Activated CD8-positive, alpha-beta memory T cell treated with anti-CD3 and anti-CD28 coated beads, Interleukin-2, amount 50 U/mL, for 24 hours (primary cell): ENCODE data around the gene TARBP2.
"Not testable (repeated sequence)": the region's sequence is repeated elsewhere in the genome, so short reads cannot be mapped to it uniquely, and the experiment has no call there.

Experiments
- DNase-seq: peaks from one replicate; pipeline ENCODE4 v3.0.0-alpha.2; 2020; ENCODE audit errors: extremely low read depth

The TARBP2 gene

GRCh38 chr12:53474819-53475218, 26.3 kb upstream of the TARBP2 start:
- DNase-seq, result no peak

DNA sequence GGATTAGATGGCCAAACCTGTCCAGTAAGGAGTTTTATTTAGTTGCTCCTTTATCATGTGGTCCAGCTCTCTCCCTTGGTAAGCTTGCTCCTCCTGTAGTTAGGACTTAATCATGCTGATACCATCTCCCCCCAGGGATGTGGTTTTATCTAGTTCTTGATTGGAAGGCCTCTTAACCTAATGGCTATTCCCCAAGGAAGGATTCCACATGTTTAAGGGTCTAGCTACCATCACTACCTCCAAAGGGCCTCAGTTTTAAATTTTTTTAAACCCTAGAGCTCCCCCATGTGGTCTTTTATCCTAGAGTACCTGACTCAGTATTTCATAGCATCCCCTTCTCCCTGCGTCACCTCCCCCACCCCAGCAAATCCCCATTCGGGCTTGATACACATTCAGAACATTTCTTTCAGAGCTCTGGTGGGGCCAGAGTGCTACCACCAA, 24.3 kb upstream of the TARBP2 start:
- DNase-seq, result no peak

- no peak for DNase-seq
Observed at GRCh38 chr12:53478865-53479264, 22.2 kb upstream of the TARBP2 start.

DNA sequence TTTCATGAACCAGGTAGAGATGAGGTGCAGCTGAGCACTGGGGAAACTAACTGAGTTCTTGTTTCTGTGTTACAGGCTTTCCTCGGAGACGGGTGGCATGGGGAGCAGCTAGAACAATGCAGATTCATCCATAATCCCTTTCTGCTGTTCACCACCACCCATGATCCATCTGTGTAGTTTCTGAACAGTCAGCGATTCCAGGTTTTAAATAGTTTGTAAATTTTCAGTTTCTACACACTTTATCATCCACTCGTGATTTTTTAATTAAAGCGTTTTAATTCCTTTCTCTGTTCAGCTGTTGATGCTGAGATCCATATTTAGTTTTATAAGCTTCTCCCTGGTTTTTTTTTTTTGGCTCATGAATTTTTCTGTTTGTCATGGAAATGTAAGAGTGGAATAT, 21.8 kb upstream of the TARBP2 start:
- no peak for DNase-seq

DNA sequence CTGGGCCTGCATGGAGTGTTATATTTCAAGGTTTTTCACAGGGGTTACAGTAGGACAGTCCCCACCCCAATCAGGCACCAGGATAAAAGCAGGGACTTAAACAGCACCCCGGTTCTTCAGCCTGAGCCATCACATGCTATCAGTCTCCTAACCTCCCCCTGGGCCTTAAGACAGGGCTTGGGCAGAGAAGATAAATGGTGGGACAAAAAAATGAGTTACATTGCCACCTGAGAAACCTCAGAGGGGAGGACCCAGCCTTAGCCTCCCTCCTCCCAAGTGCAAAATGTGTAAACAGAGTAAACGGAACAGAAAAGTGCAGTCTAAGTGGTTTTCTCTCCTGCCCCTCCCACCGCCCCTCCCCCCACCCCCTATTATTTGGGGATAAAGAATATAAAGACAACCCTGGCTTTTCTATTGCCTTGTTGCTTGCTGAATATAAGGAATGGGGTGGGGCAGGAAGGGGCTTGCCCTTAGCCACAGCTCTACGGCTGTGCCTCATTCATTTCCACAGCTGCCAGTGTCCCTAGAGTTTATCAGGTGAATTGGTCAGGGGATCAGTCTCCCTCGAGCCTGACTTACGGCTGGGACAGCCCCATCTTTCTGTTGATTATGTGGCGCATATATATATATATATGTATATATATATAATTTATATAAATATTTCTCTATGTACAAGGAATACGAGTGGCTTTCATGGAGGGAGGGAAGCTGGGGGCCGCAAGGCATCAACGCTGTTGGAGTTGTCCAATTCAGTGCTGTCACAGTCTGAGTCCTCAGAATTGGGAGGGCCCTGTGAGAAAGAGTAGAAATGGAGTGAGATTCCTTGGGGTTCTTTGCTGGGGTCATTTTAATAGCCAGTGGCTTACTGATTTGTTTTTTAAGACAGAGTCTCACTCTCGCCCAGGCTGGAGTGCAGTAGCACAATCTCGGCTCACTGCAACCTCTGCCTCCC, 20.3 kb upstream of the TARBP2 start:
- DNase-seq, result no peak

- DNase-seq, result not testable (repeated sequence)
Observed at GRCh38 chr12:53481458-53481857, 19.6 kb upstream of the TARBP2 start.

DNA sequence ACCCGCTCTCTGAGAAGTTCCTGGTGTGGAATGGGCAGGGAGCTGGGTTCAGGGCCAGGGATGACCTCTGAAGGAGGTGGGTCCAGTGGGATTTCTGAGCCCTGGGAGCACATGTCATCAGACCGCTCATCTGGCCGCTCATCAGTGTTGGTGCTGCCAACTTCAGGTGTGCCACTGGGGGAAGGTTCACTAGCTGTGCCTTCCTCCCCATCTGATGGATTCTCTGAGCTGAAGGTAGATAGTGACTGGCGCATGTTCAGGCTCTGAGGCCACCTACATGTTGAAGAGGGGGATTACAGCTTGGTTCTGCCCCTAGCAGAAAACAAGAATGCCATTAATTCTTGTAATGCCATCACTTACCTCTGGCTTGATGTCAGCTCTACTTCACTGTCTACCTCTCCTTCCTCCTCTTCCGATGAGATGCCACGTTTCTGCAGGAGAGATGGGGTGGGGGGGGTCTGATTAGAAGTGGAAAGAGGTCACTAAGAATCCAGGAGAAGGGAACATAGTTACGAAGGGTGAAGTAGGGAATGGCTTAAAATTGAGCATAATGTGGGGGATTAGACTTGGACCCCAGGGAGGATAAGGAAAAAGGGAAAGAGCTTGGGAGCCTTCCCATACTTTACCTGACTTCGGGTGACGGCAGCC, 19.0 kb upstream of the TARBP2 start:
- no peak for DNase-seq

GRCh38 chr12:53482626-53483168, 18.4 kb upstream of the TARBP2 start:
- no peak for DNase-seq

DNA sequence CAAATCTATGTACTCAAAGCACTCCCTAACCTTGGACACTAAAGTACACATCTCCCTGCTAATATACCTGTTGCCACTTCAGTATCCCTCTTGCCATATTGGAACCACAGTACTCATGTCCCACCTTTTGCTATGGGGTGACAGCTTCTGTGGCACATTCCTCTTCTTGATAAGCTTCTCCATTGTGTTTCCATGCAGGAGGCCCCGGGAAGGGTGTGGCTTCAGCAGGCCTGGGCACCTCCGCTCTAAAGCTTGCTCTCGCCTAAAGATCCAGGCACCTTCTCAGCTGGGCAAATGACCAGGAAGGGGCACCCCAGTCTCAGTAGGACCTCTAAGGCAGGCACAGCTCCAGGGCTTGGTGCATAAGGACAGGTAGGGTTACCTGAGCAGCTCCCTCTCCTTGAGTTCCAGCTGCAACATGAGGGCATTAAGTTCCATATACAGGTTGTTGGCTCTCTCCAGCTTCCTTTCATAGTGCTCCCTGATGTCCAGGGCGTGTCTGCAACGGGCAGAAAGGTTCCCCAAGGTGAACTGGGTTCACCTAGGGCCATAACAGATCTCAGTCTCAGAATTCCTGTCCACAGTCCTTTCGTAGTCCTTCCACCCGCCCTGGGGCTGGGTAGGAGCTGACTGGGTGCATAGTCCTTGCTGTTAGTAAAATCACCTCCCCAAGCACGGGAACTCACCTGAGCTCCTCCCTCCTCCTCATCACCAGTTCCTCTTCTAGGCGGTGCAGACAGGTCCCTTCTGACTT, 17.7 kb upstream of the TARBP2 start:
- no peak for DNase-seq

DNA sequence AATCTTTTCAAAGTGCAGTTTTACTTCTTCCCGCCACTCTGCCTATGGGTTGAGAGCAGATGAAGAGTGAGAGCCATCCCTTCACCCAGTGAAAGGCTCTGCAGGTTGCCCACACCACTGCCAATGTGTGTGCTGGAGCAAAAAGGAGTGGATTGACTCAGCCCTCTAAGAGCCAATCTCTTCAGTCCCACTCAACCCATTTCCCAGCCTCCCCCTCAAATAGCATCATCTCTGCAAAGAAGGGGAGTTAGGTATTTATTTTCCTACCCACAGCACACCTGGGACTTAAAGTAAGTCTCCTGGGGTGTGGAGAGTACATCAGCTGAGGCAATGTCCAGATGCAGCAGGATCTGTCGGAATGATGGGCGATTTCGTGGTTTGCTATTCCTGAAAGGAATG, 17.1 kb upstream of the TARBP2 start:
- DNase-seq, result no peak

DNA sequence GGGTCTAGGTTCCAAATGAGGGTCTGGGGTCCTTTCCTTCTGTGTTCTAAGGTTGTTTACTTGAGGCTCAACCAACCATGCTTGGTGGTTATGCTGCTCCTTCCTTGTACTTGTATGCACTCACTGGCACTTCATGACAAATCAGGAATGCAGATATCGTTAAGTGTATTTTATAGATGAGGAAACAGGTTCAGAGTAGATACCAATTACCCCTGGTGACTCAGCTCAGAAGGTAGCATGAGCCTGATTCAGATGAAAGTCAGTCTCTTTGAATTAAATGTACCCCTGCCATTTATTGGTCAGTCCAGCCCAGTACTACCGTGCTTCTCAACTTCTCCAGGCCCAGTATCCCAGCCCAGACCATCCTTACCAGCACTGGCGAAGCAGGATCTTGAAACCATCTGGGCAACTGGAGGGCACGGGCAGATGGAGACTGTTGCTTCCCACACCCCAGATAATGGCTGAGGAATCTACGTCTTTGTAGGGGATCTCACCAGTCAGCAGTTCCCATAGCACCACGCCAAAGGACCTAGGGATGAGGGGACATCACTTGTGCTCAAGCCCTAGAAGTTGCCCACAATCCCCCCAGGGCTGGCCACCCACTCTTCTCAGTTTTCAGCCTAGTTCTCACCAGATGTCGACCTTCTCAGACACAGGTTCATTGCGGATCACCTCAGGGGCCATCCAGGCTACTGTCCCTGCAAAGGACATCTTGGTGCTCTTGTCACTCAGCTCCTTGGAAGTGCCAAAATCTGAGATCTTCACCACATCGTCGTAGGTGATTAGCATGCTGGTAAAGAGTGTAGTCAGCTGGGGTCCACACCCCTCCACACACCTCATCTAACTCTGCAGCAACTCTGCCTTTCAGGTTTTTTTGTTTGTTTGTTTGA, 16.2 kb upstream of the TARBP2 start:
- DNase-seq, result no peak

- DNase-seq, result no peak
Observed at GRCh38 chr12:53485955-53486735, 14.9 kb upstream of the TARBP2 start.

DNA sequence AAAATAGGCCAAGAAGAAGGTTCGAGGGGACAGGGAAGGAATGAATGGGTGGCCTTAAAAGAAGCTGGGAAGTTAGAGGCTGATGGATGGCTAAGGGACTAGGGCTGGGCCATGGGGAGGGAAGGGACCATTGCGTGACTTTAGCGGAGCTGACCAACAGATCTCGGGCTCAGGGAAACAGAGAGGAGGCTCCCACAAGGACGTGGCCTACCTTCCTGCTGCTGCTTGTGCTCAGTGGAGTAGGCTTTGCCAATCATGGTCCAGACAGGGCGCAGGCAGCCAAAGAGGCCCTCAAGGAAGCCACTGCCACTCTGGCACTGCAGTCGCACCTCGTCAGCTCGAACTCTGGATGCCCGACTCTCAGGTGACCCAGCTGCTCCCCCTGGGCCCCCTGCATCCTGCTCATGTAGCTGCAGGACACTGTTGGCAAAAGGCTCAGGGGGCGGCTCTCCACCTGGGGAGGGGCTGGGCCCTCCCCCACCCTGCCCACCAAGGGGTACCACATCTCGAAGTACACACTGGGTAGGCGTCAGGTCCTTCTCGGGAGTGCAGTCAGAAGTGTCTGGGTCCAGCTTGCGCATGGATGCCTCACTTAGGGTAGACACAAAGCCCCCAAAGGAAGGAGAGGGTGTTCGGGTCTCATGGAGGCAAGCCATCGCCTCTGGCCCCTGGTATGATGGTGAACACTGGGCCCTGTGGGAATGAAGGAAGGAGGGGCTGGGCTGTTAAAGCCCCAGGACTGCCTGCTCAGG, 14.2 kb upstream of the TARBP2 start:
- DNase-seq, result no peak

DNA sequence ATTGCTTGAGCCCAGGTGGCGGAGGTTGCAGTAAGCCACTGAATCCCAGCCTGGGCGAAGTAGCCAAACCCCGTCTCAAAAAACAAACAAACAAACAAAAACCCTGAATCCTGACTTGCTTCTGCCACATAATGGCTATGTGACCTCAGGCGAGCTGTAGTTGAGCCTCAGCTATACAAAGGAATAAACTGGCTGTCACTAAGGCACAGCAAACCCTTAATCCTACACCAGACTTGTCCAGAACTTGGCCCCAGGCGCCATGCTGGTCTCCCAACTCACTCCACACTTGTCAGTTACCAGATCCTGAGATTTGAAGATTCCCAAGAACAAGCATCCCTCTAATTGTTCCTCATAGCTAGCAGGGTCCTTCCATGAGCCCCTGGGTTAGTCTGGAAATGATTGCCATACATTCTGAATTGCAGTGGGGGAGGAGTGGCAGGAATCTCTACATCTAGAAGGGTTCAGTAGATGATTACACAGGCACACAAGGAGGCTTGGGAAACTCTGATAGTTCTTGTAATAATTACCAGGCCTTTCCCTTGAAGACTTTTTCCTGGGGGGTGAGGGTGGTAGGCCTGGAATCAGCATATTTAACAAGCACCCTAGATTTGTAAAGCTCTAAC, 11.7 kb upstream of the TARBP2 start:
- no peak for DNase-seq

GRCh38 chr12:53492188-53492587, 8.9 kb upstream of the TARBP2 start:
- no peak for DNase-seq

DNA sequence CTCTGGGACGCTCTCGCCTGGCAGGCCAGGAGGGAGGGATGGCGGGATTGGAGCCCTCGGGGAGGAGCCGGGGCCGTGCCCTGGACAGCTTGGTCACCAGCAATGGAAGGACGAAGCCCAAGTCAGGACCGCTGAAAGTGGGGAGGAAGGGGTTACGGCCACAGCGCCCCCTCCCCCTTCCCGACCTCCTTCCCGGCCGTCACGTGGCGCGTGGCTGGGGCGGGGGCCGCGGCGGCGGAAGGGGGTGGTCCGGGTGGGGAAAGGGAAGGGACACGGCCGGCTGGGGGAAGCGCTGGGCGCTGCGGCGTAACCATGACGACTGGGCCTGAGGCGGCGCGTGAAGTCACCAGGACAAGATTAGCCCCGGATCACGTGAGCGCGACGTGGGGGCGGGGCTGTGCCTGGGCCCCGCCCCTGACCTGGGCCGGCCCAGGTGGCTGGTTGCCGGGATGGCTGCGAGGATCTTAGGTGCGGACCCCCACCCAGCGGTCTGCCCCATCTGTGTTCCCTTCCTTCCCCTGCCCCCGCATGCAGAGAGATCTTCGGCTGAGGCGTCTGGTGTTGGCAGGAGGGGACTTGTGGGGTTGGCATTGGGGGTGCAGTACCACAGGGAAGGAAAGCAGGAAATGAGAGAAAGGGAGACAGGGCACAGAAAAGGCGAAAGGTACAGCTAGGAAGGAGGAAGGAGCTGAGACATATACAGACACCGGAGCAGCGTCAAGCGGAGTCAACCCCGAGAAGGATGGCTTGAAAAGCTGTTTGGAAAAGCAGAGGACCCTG, 8.1 kb upstream of the TARBP2 start:
- DNase-seq, result peak; percentile 60

GRCh38 chr12:53493610-53494391, 7.3 kb upstream of the TARBP2 start:
- no peak for DNase-seq
